GM12864 (cell line): ENCODE results near the gene PTEN.

ENCODE experiments used
- DNase-seq: peaks from one replicate; pipeline ENCODE4 v3.0.0-alpha.2; 2011; ENCODE audit warnings: low read depth
- H3K4me3 ChIP-seq: 2 replicates; pipeline ENCODE4 v1.5.1; 2011; ENCODE audit warnings: mild to moderate bottlenecking, low read depth, low read length, control low read depth
- CTCF ChIP-seq: IDR thresholded peaks from 2 replicates; pipeline ENCODE4 v1.5.1; 2011; ENCODE audit warnings: low read depth, mild to moderate bottlenecking, moderate library complexity, low read length, control low read depth, inconsistent platforms; ENCODE audit errors: missing control alignments

Gene PTEN

GRCh38 chr10:87961314-87961713 is 97.9 kb downstream of the PTEN start:
- TF ChIP-seq CTCF = no peak
- DNase-seq = no peak

GRCh38 chr10:87966459-87966858 is 103.0 kb downstream of the PTEN start:
- no peak overlapping the region for H3K4me3 ChIP-seq
- no peak for TF ChIP-seq CTCF
- DNase-seq = no peak

More at GRCh38 chr10:87961314-87961713, 97.9 kb downstream of the PTEN start:
- no peak overlapping the region for H3K4me3 ChIP-seq

DNA sequence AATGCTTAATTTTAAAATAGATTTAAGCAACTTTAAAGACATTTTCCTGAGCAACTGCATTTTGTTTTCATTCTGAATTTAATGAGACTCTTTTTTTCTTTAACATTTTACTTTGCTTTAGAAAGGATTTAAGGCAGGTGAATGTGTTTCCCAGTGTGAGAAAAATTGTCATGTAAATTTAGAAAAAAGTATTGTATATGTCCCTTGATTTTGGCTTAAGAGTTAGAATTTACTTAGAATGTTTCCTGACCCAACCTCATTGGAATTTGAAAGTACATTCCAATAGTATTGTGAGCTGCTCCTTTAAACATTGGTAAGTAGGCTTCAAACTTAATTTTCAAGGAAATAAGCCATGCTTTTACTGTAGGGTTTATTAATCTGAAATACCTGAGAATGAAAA is 110.2 kb downstream of the PTEN start:
- DNase-seq = no peak
- no peak for TF ChIP-seq CTCF
- no peak overlapping the region for H3K4me3 ChIP-seq

- TF ChIP-seq CTCF = no peak
- no peak overlapping the region for H3K4me3 ChIP-seq
- DNase-seq = no peak
Measured at GRCh38 chr10:87974130-87974529, 110.7 kb downstream of the PTEN start.

GRCh38 chr10:87974769-87975168 is 111.3 kb downstream of the PTEN start:
- TF ChIP-seq CTCF = no peak
- H3K4me3 ChIP-seq = no peak overlapping the region
- DNase-seq = no peak

DNA sequence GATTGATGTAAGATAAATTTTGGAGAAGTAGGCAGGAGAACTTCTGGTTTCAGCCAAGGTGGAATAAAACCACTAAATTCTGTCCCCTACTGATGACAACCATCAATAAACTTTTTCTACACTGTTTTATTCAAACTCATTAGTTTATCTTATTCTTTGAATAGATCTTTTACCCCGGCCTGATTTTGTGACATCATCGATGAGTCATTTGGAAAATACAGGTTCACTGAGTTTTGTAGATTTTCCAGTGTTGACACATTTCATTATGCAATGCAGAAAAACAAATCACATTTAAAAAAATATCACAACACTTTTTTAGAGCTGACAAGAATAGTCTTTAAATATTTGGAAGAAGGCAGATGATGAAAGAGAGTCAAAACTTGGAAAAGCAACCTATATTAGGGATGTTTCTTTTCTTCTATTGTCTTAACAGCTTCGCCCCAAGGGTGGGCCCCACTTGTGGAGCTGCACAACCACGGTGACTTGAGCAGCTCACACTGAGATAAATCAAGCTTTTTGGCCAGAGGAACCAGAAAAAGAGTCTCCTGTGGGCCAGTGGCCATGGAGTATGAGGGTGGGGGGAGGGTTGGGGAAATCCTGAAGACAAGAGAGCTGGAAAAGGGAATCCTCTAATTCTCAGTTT is 112.8 kb downstream of the PTEN start:
- H3K4me3 ChIP-seq = no peak overlapping the region
- no peak for TF ChIP-seq CTCF
- DNase-seq = no peak

GRCh38 chr10:87978166-87978565 is 114.7 kb downstream of the PTEN start:
- DNase-seq = no peak

More at GRCh38 chr10:87978166-87978565, 114.7 kb downstream of the PTEN start:
- TF ChIP-seq CTCF = no peak
- H3K4me3 ChIP-seq = no peak overlapping the region
